Vagina (tissue), 2 donors: ENCODE measurements around the gene STK26. TPM values are rescaled to one million over a fixed set of nuclear protein-coding genes. Genes with fewer than 3 reads are reported as not detected.
"Not testable (repeated sequence)": the region's sequence is repeated elsewhere in the genome, so short reads cannot be mapped to it uniquely, and the experiment has no call there.

ENCODE experiments used
- DNase-seq, 2 donors: peaks; one replicate each; pipeline ENCODE4 v3.0.0-alpha.2; 2017; ENCODE audit errors: extremely low spot score in 2 of 2
- H3K27ac ChIP-seq: fragments of 200-600 bp; sonication (generic); one replicate; pipeline ENCODE4 v1.5.1; 2019
- H3K27me3 ChIP-seq: fragments of 200-600 bp; sonication (generic); one replicate; pipeline ENCODE4 v1.5.1; 2019
- H3K36me3 ChIP-seq, 2 donors: fragments of 200-600 bp; sonication (generic); one replicate each; pipeline ENCODE4 v1.5.1; 2017 to 2019
- H3K4me1 ChIP-seq: fragments of 200-600 bp; sonication (generic); one replicate; pipeline ENCODE4 v1.5.1; 2019
- H3K4me3 ChIP-seq, 2 donors: fragments of 200-600 bp; sonication (generic); 1 replicate in 1 of 2; 2 replicates in 1 of 2; pipeline ENCODE4 v1.5.1; 2016 to 2019
- H3K9me3 ChIP-seq: fragments of 200-600 bp; sonication (generic); one replicate; pipeline ENCODE4 v1.5.1; 2019
- POLR2A ChIP-seq, 2 donors: fragments of 450-650 bp; IDR thresholded peaks; one replicate each; pipeline ENCODE4 v1.6.1; 2017; ENCODE audit warnings: antibody characterized with exemption in 2 of 2, mild to moderate bottlenecking in 2 of 2, moderate library complexity in 2 of 2
- POLR2AphosphoS5 ChIP-seq, 2 donors: sonication (generic); formaldehyde crosslinking; IDR thresholded peaks; one replicate each; pipeline ENCODE4 v1.9.0; 2017; ENCODE audit warnings: antibody characterized with exemption in 2 of 2, mild to moderate bottlenecking in 2 of 2, low read depth in 1 of 2; ENCODE audit not compliant: insufficient read depth in 1 of 2
- intact Hi-C: fragments of 100-400 bp; cut with DNase I; formaldehyde crosslinking; loops from one replicate; pipeline ENCODE4 v1.15.1; 2023
- total RNA-seq: library from RNA; depleted of rRNA; stranded (reverse); fragments of >200 nt; gene quantifications from one replicate; pipeline ENCODE4 v1.2.3, GENCODE V29; 2016
- TF ChIP-seq, protein P1 (sequence below), 3 experiments: fragments of 450-650 bp in 2 of 3; fragments of 200-600 bp in 1 of 3; sonication (generic) in 1 of 3; IDR thresholded peaks; one replicate each; pipeline ENCODE4 v1.5.1; 2017 to 2019; ENCODE audit warnings: antibody characterized with exemption in 3 of 3, mild to moderate bottlenecking in 2 of 3, moderate library complexity in 2 of 3

The STK26 gene
- total RNA-seq, 1 donor from 2014 or later: 18.9 TPM

DNA sequence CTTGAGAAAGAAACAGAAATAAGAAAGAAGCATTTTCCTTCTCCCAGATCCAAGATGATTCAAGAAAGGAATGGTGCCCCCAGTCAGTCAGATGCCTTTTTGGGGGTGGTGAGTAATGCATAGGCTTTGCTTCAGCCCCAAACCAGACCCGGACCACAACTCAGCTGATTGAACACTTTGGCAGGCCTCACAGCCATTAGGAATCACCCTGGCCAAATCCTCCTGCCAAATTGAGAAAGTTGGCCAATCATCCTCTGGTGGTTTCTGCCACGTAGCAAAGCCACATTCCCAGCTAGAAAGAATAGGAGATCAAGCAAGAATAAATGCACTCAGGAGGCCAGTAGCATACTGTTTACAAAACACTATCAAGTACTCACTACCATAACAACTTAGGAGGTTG, 71.1 kb downstream of the STK26 start:
- no peaks in the 10 kb centered on the region for H3K4me1 ChIP-seq
- H3K9me3 ChIP-seq: no peaks in the 10 kb centered on the region
- H3K27ac ChIP-seq: no peak overlapping the region
- TF ChIP-seq POLR2AphosphoS5 (IDR thresholded peaks at IDR 0.05; ENCODE audit: insufficient read depth in 1 of 2, low read depth in 1 of 2): no peak
- TF ChIP-seq, protein P1, sequence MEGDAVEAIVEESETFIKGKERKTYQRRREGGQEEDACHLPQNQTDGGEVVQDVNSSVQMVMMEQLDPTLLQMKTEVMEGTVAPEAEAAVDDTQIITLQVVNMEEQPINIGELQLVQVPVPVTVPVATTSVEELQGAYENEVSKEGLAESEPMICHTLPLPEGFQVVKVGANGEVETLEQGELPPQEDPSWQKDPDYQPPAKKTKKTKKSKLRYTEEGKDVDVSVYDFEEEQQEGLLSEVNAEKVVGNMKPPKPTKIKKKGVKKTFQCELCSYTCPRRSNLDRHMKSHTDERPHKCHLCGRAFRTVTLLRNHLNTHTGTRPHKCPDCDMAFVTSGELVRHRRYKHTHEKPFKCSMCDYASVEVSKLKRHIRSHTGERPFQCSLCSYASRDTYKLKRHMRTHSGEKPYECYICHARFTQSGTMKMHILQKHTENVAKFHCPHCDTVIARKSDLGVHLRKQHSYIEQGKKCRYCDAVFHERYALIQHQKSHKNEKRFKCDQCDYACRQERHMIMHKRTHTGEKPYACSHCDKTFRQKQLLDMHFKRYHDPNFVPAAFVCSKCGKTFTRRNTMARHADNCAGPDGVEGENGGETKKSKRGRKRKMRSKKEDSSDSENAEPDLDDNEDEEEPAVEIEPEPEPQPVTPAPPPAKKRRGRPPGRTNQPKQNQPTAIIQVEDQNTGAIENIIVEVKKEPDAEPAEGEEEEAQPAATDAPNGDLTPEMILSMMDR (IDR thresholded peaks at IDR 0.05): no peak
- TF ChIP-seq POLR2A (IDR thresholded peaks at IDR 0.05): no peak
- H3K4me3 ChIP-seq: no peak overlapping the region
- intact Hi-C loops: no loop called here
- no peaks in the 10 kb centered on the region for H3K36me3 ChIP-seq
- no peaks in the 10 kb centered on the region for H3K27me3 ChIP-seq
- no peak for DNase-seq

DNA sequence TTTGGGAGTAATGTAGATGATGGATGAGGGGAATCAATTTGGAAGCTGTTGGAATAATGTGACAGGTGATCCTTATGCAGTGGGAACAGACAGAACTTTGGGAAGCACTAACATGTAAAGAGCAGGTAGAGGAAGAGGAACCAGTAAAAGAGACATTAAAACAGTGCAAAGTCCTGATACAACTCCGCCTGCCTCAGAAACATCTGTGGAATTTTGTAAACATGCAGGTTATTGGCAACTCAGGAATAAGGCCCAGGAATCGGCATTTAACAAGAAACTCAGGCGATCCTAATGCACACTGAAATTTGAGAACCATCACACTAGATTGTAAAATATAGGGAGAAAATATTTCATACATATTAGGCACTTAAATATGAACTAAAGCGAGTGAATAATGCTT, 75.6 kb downstream of the STK26 start:
- H3K27ac ChIP-seq, DNase-seq, H3K9me3 ChIP-seq, intact Hi-C loops, H3K4me1 ChIP-seq, H3K4me3 ChIP-seq, H3K36me3 ChIP-seq, H3K27me3 ChIP-seq: not testable (repeated sequence)

DNA sequence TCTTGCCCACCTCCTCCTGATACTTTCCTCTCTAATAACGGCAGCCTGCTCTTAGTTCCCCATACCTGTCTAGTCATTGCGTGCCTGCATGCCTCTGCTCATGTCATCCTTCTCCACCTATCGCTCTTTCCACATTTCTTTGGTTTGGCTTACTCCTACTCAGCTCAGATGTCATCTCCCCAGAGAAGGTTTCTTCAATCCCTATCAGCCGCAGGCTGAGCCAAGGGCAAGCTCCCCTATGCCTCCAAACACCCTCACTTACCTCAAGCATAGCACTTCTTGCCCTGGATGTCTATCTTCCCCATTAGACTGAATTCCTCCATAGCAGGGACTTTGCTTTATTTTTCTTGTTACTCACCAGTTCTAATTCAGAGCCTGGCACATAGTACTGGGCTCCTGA, 78.1 kb downstream of the STK26 start:
- intact Hi-C loops: no loop called here

DNA sequence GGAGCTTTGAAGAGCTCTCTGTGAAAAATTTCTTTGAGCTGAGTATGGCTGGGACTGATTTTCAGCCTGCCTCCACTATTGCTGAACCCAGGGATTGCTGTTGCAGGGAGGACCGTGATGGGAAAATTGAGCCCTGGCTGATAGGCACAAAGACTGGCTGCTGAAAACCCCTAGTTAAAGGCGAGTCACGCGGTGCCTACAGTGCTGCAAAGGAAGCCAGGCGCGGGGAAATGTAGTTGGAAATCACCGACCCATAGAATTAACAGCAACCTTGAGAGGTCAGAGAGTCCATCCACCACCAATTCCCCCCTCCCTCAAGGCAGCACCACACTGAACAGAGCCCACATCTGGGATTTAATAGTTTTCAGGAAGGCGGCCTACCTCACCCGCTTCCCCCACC, 78.7 kb downstream of the STK26 start:
- no peak overlapping the region for H3K4me3 ChIP-seq
- no peaks in the 10 kb centered on the region for H3K4me1 ChIP-seq
- H3K9me3 ChIP-seq: no peaks in the 10 kb centered on the region
- TF ChIP-seq POLR2AphosphoS5 (IDR thresholded peaks at IDR 0.05; ENCODE audit: insufficient read depth in 1 of 2, low read depth in 1 of 2) (no peak), POLR2A (IDR thresholded peaks at IDR 0.05) (no peak)
- TF ChIP-seq, protein P1 (IDR thresholded peaks at IDR 0.05): no peak
- H3K36me3 ChIP-seq: no peaks in the 10 kb centered on the region
- DNase-seq: no peak
- H3K27ac ChIP-seq: no peak overlapping the region
- H3K27me3 ChIP-seq: no peaks in the 10 kb centered on the region
- intact Hi-C loops: no loop called here

More for the DNA sequence above, 78.1 kb downstream of the STK26 start:
- Histone ChIP-seq H3K27me3 (no peaks in the 10 kb centered on the region), H3K9me3 (no peaks in the 10 kb centered on the region), H3K27ac (no peak overlapping the region), H3K36me3 (no peaks in the 10 kb centered on the region), H3K4me3 (no peak overlapping the region), H3K4me1 (no peaks in the 10 kb centered on the region)
- TF ChIP-seq POLR2A (IDR thresholded peaks at IDR 0.05) (no peak), POLR2AphosphoS5 (IDR thresholded peaks at IDR 0.05; ENCODE audit: insufficient read depth in 1 of 2, low read depth in 1 of 2) (no peak)
- TF ChIP-seq, protein P1 (IDR thresholded peaks at IDR 0.05): no peak
- no peak for DNase-seq

DNA sequence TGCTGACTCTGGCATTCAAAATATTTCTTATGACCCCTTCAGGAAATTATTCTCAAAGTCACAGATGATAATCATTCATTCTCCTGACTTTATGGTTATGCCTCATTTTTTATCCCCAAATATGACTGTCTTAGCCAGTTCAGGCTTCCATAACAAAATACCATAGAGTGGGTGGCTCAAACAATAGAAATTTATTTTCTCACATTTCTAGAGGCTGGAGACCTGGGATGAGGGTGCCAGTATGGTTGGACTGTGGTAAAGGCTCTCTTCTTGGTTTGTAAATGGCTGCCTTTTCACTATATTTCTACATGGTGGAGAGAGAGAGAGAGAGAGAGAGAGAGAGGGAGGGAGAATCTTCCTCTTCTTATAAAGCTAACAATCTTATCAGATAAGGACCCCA, 84.2 kb downstream of the STK26 start:
- Histone ChIP-seq H3K27me3 (no peaks in the 10 kb centered on the region), H3K36me3 (no peaks in the 10 kb centered on the region), H3K27ac (no peak overlapping the region), H3K4me1 (no peaks in the 10 kb centered on the region), H3K4me3 (no peak overlapping the region), H3K9me3 (no peaks in the 10 kb centered on the region)
- no peak for DNase-seq
- TF ChIP-seq POLR2A (IDR thresholded peaks at IDR 0.05) (no peak), POLR2AphosphoS5 (IDR thresholded peaks at IDR 0.05; ENCODE audit: insufficient read depth in 1 of 2, low read depth in 1 of 2) (no peak)
- TF ChIP-seq, protein P1 (IDR thresholded peaks at IDR 0.05): no peak
- intact Hi-C loops: no loop called here

DNA sequence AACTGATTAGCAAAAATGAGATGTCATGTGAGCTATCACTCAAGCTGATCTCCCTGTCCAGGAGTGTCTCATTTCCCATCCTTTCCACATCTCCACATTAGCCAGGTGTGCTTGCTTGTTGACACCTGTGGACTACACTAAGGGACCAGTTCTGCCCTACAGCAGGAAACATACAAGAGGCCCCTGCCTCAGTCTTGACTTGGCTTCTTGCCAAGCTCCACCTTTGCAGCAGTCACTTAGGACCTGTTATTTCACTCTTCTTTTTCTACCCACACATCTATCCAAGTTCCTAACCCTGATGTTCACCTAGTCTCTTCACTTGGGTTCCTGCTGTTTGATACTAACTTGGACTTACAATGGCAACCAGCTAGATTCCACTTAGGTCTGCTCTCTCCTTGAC, 91.5 kb downstream of the STK26 start:
- Histone ChIP-seq H3K27ac (no peak overlapping the region), H3K4me3 (no peak overlapping the region), H3K9me3 (no peaks in the 10 kb centered on the region), H3K36me3 (no peaks in the 10 kb centered on the region), H3K27me3 (no peaks in the 10 kb centered on the region), H3K4me1 (no peaks in the 10 kb centered on the region)
- intact Hi-C loops: no loop called here
- TF ChIP-seq, protein P1 (IDR thresholded peaks at IDR 0.05): no peak
- no peak for TF ChIP-seq POLR2A (IDR thresholded peaks at IDR 0.05)
- no peak for TF ChIP-seq POLR2AphosphoS5 (IDR thresholded peaks at IDR 0.05; ENCODE audit: insufficient read depth in 1 of 2, low read depth in 1 of 2)
- DNase-seq: no peak
